HepG2 (cell line): ENCODE measurements around the gene GPR15. TPM values are rescaled to one million over a fixed set of nuclear protein-coding genes. Genes with fewer than 3 reads are reported as not detected.
A peak's percentile ranks its signal among the peaks of the same experiment; 100 is the strongest.

ENCODE experiments used
- BRD4 ChIP-seq: sonication (generic); formaldehyde crosslinking; IDR thresholded peaks from 2 replicates; pipeline ENCODE4 v1.4.0; 2020; ENCODE audit warnings: missing genetic modification reagents
- E2F1 ChIP-seq: sonication (generic); formaldehyde crosslinking; IDR thresholded peaks from 2 replicates; pipeline ENCODE4 v1.5.0; 2020; ENCODE audit warnings: missing genetic modification reagents
- HIVEP1 ChIP-seq: sonication (generic); formaldehyde crosslinking; IDR thresholded peaks from 2 replicates; pipeline ENCODE4 v1.4.0; 2020; ENCODE audit warnings: mild to moderate bottlenecking, missing genetic modification reagents
- ISX ChIP-seq: sonication (generic); formaldehyde crosslinking; conservative IDR thresholded peaks from 2 replicates; pipeline ENCODE4 v1.5.0; 2020; ENCODE audit warnings: missing genetic modification reagents
- JUN ChIP-seq: sonication (generic); formaldehyde crosslinking; IDR thresholded peaks from 2 replicates; pipeline ENCODE4 v1.4.0; 2020; ENCODE audit warnings: mild to moderate bottlenecking, missing genetic modification reagents
- MLXIP ChIP-seq: sonication (generic); formaldehyde crosslinking; IDR thresholded peaks from 2 replicates; pipeline ENCODE4 v1.9.0; 2021; ENCODE audit warnings: missing genetic modification reagents, borderline replicate concordance
- NCOA2 ChIP-seq: sonication (generic); formaldehyde crosslinking; IDR thresholded peaks from 2 replicates; pipeline ENCODE4 v1.8.0; 2022; ENCODE audit warnings: inconsistent platforms
- NFE2L1 ChIP-seq: sonication (generic); formaldehyde crosslinking; IDR thresholded peaks from 2 replicates; pipeline ENCODE4 v1.4.0; 2020; ENCODE audit warnings: missing genetic modification reagents, mild to moderate bottlenecking, borderline replicate concordance
- RNF219 ChIP-seq: sonication (generic); formaldehyde crosslinking; IDR thresholded peaks from 2 replicates; pipeline ENCODE4 v1.5.0; 2020; ENCODE audit warnings: mild to moderate bottlenecking, missing genetic modification reagents
- YEATS2 ChIP-seq: sonication (generic); formaldehyde crosslinking; IDR thresholded peaks from 2 replicates; pipeline ENCODE4 v1.4.0; 2020; ENCODE audit warnings: missing genetic modification reagents, borderline replicate concordance
- ZBTB37 ChIP-seq: sonication (generic); formaldehyde crosslinking; IDR thresholded peaks from 2 replicates; pipeline ENCODE4 v1.4.0; 2020; ENCODE audit warnings: mild to moderate bottlenecking, missing genetic modification reagents
- ZEB1 ChIP-seq: IDR thresholded peaks from 2 replicates; pipeline ENCODE4 v1.6.1; 2012; ENCODE audit warnings: mild to moderate bottlenecking, low read depth, inconsistent platforms; ENCODE audit not compliant: insufficient replicate concordance
- ZIK1 ChIP-seq: sonication (generic); formaldehyde crosslinking; IDR thresholded peaks from 2 replicates; pipeline ENCODE4 v1.5.0; 2020; ENCODE audit warnings: mild to moderate bottlenecking, low read depth, missing genetic modification reagents, borderline replicate concordance
- ZNF570 ChIP-seq: sonication (generic); formaldehyde crosslinking; IDR thresholded peaks from 2 replicates; pipeline ENCODE4 v1.4.0; 2020; ENCODE audit warnings: mild to moderate bottlenecking, missing genetic modification reagents, borderline replicate concordance
- ZNF605 ChIP-seq: sonication (generic); formaldehyde crosslinking; IDR thresholded peaks from 2 replicates; pipeline ENCODE4 v1.8.0; 2022; ENCODE audit warnings: mild to moderate bottlenecking, missing genetic modification reagents
- ZNF704 ChIP-seq: sonication (generic); formaldehyde crosslinking; IDR thresholded peaks from 2 replicates; pipeline ENCODE4 v1.8.1; 2023; ENCODE audit warnings: mild to moderate bottlenecking, inconsistent platforms, moderate library complexity, missing genetic modification reagents, borderline replicate concordance
- ZNF768 ChIP-seq: sonication (generic); formaldehyde crosslinking; IDR thresholded peaks from 2 replicates; pipeline ENCODE4 v1.4.0; 2020; ENCODE audit warnings: missing genetic modification reagents
- ZNF800 ChIP-seq: sonication (generic); formaldehyde crosslinking; IDR thresholded peaks from 2 replicates; pipeline ENCODE4 v1.4.0; 2020; ENCODE audit warnings: missing genetic modification reagents
- polyA plus RNA-seq, 8 experiments: library from polyadenylated mRNA; depleted of rRNA in 3 of 8; stranded (reverse) in 7 of 8; unstranded in 1 of 8; fragments of >200 nt; fragmentation: Illumina TruSeq in 4 of 8; extraction: Trizol in 4 of 8; gene quantifications; 2 replicates each; pipeline versions ENCODE4 v1.2.1 to v1.2.3, GENCODE V29; 2011 to 2016; ENCODE audit warnings: low read depth in 4 of 8, missing spikeins in 1 of 8, mixed read lengths in 1 of 8; ENCODE audit not compliant: insufficient read depth in 1 of 8
- total RNA-seq, 5 experiments: library from RNA; depleted of rRNA; stranded (reverse); fragments of >200 nt; fragmentation: Illumina TruSeq; extraction: Trizol; gene quantifications; 2 replicates each; pipeline ENCODE4 v1.2.3, GENCODE V29; 2016; ENCODE audit warnings: low read depth in 1 of 5

Gene GPR15
- total and polyA plus RNA-seq, 2 of the 13 experiments (the other 11 are each of a cell fraction or from before 2014, with no cell fraction given), result not detected

GRCh38 chr3:98522544-98523281 lies 9.1 kb upstream of the GPR15 start, which contains the start of gene CLDND1 (continued):
- no peak for TF ChIP-seq RNF219 (CRISPR knock-in tag)
- TF ChIP-seq ZNF704 (CRISPR knock-in tag), result no peak
- peak; percentile 34; the same call in 1 of the 2 replicates for TF ChIP-seq ZNF768 (CRISPR knock-in tag)
- no peak for TF ChIP-seq ZIK1 (CRISPR knock-in tag)
- peak; percentile 59 for TF ChIP-seq E2F1
- TF ChIP-seq NFE2L1 (CRISPR knock-in tag), result no peak
- TF ChIP-seq JUN (CRISPR knock-in tag), result no peak
- TF ChIP-seq MLXIP (CRISPR knock-in tag), result no peak
- TF ChIP-seq ISX (CRISPR knock-in tag), result no peak
- no peak for TF ChIP-seq ZNF570 (CRISPR knock-in tag)
- 0 out of 2 replicates have a peak, but pooled peaks have one; percentile 22 for TF ChIP-seq BRD4
- TF ChIP-seq YEATS2 (CRISPR knock-in tag), result peak; percentile 76; the same call in 1 of the 2 replicates
- peak; percentile 82 for TF ChIP-seq ZNF605
- peak; percentile 36; the same call in 1 of the 2 replicates for TF ChIP-seq ZNF800 (CRISPR knock-in tag)
- TF ChIP-seq ZEB1, result no peak
- no peak for TF ChIP-seq HIVEP1 (CRISPR knock-in tag)
- TF ChIP-seq ZBTB37, result no peak
- no peak for TF ChIP-seq NCOA2
